ENCODE data around the gene PLCXD3. TPM values are rescaled to one million over a fixed set of nuclear protein-coding genes. Genes with fewer than 3 reads are reported as not detected.

Gene PLCXD3
- total RNA-seq, 6 donors from 2014 or later, result 1.0 to 2.9 (median 2.2) TPM

DNA sequence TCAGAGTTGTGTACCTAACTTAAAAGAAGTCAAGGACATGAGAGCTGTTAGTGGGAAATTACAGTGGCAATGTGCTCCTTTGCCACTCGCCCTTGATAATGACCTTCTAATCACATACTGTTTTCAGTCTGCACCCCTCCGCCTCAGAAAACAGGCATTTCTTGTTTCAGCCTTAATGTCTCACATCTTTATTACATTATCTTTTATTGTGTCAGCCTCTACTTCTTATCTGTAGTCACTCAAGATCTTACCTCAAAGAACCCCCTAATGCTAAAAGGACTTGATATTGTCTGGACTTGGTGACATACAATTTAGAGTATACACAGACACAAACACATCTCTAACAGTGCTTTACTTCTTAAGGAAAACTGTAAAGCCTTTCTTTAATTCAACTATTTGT is 97.9 kb downstream of the PLCXD3 start:
- WGBS, 2 donors, result 72 to 76% methylated on average over 2 of the region's 2 CpGs
- ATAC-seq (ENCODE audit: low FRiP score in 2 of 2) (no peak), DNase-seq (no peak)
- Histone ChIP-seq H3K27me3 (no peaks in the 10 kb centered on the region), H3K27ac (no peak overlapping the region), H3K36me3 (no peaks in the 10 kb centered on the region), H3K9me3 (no peaks in the 10 kb centered on the region), H3K4me3 (no peak overlapping the region), H3K4me1 (no peaks in the 10 kb centered on the region)
- TF ChIP-seq, protein P1, sequence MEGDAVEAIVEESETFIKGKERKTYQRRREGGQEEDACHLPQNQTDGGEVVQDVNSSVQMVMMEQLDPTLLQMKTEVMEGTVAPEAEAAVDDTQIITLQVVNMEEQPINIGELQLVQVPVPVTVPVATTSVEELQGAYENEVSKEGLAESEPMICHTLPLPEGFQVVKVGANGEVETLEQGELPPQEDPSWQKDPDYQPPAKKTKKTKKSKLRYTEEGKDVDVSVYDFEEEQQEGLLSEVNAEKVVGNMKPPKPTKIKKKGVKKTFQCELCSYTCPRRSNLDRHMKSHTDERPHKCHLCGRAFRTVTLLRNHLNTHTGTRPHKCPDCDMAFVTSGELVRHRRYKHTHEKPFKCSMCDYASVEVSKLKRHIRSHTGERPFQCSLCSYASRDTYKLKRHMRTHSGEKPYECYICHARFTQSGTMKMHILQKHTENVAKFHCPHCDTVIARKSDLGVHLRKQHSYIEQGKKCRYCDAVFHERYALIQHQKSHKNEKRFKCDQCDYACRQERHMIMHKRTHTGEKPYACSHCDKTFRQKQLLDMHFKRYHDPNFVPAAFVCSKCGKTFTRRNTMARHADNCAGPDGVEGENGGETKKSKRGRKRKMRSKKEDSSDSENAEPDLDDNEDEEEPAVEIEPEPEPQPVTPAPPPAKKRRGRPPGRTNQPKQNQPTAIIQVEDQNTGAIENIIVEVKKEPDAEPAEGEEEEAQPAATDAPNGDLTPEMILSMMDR (IDR thresholded peaks at IDR 0.05), result no peak
- TF ChIP-seq POLR2A (IDR thresholded peaks at IDR 0.05) (no peak), POLR2AphosphoS5 (IDR thresholded peaks at IDR 0.05) (no peak), EP300 (IDR thresholded peaks at IDR 0.05) (no peak)

DNA sequence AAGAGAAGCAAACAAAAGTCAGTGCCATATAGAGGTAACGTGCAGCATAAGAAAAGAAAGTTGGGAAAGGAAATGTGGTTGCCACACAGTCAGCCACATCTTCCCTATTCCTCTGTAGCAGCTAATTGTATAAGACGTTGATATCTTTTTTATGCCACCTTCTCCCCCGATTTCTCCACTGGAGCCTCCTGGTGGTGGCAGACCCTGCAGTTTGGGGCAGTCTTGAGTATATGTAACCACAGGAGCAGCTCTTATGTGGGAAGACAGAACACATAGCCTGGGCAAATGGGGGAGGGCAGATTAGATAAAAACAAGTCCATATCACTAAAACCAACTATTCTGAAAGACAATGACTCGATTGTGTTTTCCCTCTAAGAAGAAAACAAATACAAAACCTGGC is 99.7 kb downstream of the PLCXD3 start:
- 65% methylated on average over 4 of the region's 4 CpGs for WGBS, 2 donors
- Histone ChIP-seq H3K36me3 (no peaks in the 10 kb centered on the region), H3K27ac (no peak overlapping the region), H3K27me3 (no peaks in the 10 kb centered on the region), H3K4me1 (no peaks in the 10 kb centered on the region), H3K4me3 (no peak overlapping the region), H3K9me3 (no peaks in the 10 kb centered on the region)
- TF ChIP-seq EP300 (IDR thresholded peaks at IDR 0.05), result no peak
- TF ChIP-seq, protein P1 (IDR thresholded peaks at IDR 0.05), result no peak
- DNase-seq (no peak), ATAC-seq (ENCODE audit: low FRiP score in 2 of 2) (no peak)

DNA sequence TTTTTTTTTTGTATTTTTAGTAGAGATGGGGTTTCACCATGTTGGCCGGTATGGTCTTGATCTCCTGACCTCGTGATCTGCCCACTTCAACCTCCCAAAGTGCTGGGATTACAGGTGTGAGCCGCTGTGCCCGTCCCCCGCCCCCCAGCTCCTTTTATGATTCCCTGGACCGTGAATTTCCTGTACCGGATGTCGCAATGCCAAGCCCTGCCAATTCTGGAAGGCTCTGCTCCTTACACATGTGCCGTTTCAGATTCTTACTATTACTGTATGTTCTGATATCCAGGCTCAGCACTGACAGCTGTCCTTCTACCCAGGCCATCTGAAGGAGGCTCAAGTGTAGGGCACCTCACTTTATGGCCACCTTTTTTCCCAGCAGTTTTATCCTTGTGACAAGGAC is 100.1 kb downstream of the PLCXD3 start:
- WGBS, 2 donors, result 76 to 83% methylated on average over 9 of the region's 9 CpGs
- no peak for TF ChIP-seq POLR2A (IDR thresholded peaks at IDR 0.05)
- TF ChIP-seq POLR2AphosphoS5 (IDR thresholded peaks at IDR 0.05), result no peak
- TF ChIP-seq, protein P1 (IDR thresholded peaks at IDR 0.05), result no peak
- TF ChIP-seq EP300 (IDR thresholded peaks at IDR 0.05), result no peak
- H3K4me1 ChIP-seq, result no peaks in the 10 kb centered on the region
- ATAC-seq (ENCODE audit: low FRiP score in 2 of 2), result no peak
- H3K36me3 ChIP-seq, result no peaks in the 10 kb centered on the region
- no peaks in the 10 kb centered on the region for H3K9me3 ChIP-seq
- no peaks in the 10 kb centered on the region for H3K27me3 ChIP-seq
- no peak overlapping the region for H3K4me3 ChIP-seq
- no peak overlapping the region for H3K27ac ChIP-seq
- peak in 1 of 2 donors; percentile 22 for DNase-seq

DNA sequence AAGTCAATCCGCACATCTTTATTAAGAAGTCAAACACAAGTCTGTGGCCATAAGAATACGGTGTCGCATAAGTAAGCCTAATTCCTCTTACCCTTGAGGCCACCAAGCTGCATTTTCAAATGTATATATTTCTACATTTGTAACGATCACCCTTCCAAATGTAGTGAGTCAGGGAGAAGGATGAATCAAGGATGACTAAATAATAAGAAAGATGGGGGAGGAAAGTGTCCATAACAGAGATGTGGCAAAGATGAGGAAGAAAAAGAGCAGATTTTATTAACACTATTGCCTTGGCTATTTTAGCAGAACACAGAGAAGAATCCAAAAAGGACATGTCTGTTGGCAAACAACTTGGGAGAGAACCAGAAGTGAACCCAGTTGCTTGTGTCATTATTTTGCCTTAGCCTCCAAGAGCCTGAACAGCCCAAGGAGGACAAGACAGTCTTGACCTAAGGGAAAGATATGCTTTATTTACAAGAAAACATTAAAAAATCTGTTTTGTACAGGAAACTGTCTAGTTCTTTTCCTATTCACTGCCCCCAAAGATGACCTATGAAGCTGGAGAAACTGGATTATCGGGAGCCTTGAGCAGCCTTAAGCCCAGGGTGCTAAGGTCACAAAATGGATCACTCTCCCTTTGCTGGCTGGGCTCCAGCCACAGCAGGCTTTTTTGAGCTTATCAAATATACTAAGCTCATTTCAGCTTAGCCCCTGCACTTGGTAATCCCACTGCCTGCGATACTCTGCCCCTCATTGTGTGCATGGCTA is 101.5 kb downstream of the PLCXD3 start:
- no peak for ATAC-seq (ENCODE audit: low FRiP score in 2 of 2)
- H3K27me3 ChIP-seq, result no peaks in the 10 kb centered on the region
- DNase-seq, result no peak
- H3K4me1 ChIP-seq, result no peaks in the 10 kb centered on the region
- H3K4me3 ChIP-seq, result no peak overlapping the region
- no peaks in the 10 kb centered on the region for H3K36me3 ChIP-seq
- no peak overlapping the region for H3K27ac ChIP-seq
- no peaks in the 10 kb centered on the region for H3K9me3 ChIP-seq
- 82 to 84% methylated on average over 6 of the region's 6 CpGs for WGBS, 2 donors
- TF ChIP-seq, protein P1 (IDR thresholded peaks at IDR 0.05), result no peak
- no peak for TF ChIP-seq EP300 (IDR thresholded peaks at IDR 0.05)
- TF ChIP-seq POLR2A (IDR thresholded peaks at IDR 0.05), result no peak
- no peak for TF ChIP-seq POLR2AphosphoS5 (IDR thresholded peaks at IDR 0.05)

DNA sequence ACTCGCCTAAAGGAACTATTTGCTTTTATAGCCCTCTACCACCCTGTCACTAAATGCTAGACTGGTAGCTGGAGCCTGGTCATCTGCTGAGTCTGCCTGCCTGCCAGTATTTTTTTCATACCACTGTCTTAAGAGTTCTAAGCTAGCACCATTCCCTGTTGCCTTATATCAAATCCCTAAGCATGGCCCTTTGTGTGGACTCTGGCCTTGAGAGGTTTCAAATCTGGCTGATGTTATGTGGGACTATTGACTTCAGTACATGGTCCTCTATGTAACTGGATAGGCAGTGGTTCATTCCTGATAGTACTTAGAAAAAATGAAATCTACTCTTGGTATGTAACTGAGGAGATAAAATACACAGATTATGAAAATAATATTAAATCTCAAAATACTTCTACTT is 103.5 kb downstream of the PLCXD3 start:
- H3K9me3 ChIP-seq, result no peaks in the 10 kb centered on the region
- no peaks in the 10 kb centered on the region for H3K4me1 ChIP-seq
- TF ChIP-seq, protein P1 (IDR thresholded peaks at IDR 0.05), result no peak
- TF ChIP-seq POLR2A (IDR thresholded peaks at IDR 0.05) (no peak), POLR2AphosphoS5 (IDR thresholded peaks at IDR 0.05) (no peak), EP300 (IDR thresholded peaks at IDR 0.05) (no peak)
- no peak overlapping the region for H3K4me3 ChIP-seq
- ATAC-seq (ENCODE audit: low FRiP score in 2 of 2) (no peak), DNase-seq (no peak)
- no peaks in the 10 kb centered on the region for H3K36me3 ChIP-seq
- H3K27me3 ChIP-seq, result no peaks in the 10 kb centered on the region
- H3K27ac ChIP-seq, result no peak overlapping the region
- WGBS, 2 donors, result 95 to 100% methylated on average over 1 of the region's 1 CpG

All from upper lobe of left lung (tissue), 6 donors.